B cell (primary cell): ENCODE measurements around the gene NPAP1. TPM values are rescaled to one million over a fixed set of nuclear protein-coding genes. Genes with fewer than 3 reads are reported as not detected.

Experiments
- ATAC-seq: fragments of 200-7000 bp; cut with Tn5 transposase; one replicate; pipeline ENCODE4 v1.10.0; 2021; ENCODE audit warnings: low read depth, mild to moderate bottlenecking, moderate number of reproducible peaks, moderate library complexity
- CTCF ChIA-PET: fragments of 350-600 bp; sonication (Branson Sonifier 250); formaldehyde crosslinking; loops from one replicate; lab custom pipeline; 2021; ENCODE audit warnings: antibody characterized with exemption, inconsistent platforms; lab: Charles Lee
- POLR2A ChIA-PET: fragments of 350-600 bp; sonication (Branson Sonifier 250); formaldehyde crosslinking; loops from one replicate; lab custom pipeline; 2021; ENCODE audit warnings: antibody characterized with exemption; lab: Charles Lee
- DNase-seq: peaks from one replicate; pipeline ENCODE4 v3.0.0; 2013
- H2AFZ ChIP-seq: 2 replicates; pipeline ENCODE4 v1.6.1; 2012; ENCODE audit warnings: mild to moderate bottlenecking, low read depth, low read length; ENCODE audit not compliant: insufficient read depth, poor library complexity, severe bottlenecking
- H3K27ac ChIP-seq, 2 donors: 1 replicate in 1 of 2; 2 replicates in 1 of 2; pipeline ENCODE4 v1.5.1; 2012 to 2013; ENCODE audit warnings: low read length in 2 of 2, mild to moderate bottlenecking in 2 of 2, moderate library complexity in 1 of 2
- H3K27me3 ChIP-seq, 4 experiments: fragments of 200-600 bp in 1 of 4; sonication (generic) in 1 of 4; replicated peaks in 1 of 4; 1 replicate in 2 of 4; 2 replicates in 2 of 4; pipeline versions ENCODE4 v1.6.1 to v1.7.0; 2013 to 2016; ENCODE audit warnings: low read length in 3 of 4, mild to moderate bottlenecking in 2 of 4, mixed read lengths in 1 of 4, moderate library complexity in 1 of 4; ENCODE audit not compliant: insufficient read depth in 4 of 4, control insufficient read depth in 3 of 4; ENCODE audit errors: control extremely low read depth in 1 of 4
- H3K36me3 ChIP-seq, 2 experiments: replicated peaks in 1 of 2; 1 replicate in 1 of 2; 2 replicates in 1 of 2; pipeline versions ENCODE4 v1.6.1 to v1.7.1; 2013; ENCODE audit warnings: low read length in 1 of 2; ENCODE audit not compliant: insufficient read depth in 2 of 2, control insufficient read depth in 1 of 2; ENCODE audit errors: control extremely low read depth in 1 of 2, extremely low read depth in 1 of 2
- H3K4me1 ChIP-seq, 2 donors: fragments of 200-600 bp in 1 of 2; sonication (generic) in 1 of 2; 1 replicate in 1 of 2; 2 replicates in 1 of 2; pipeline versions ENCODE4 v1.5.1 to v1.6.1; 2013 to 2017; ENCODE audit warnings: low read length in 2 of 2; ENCODE audit not compliant: control insufficient read depth in 2 of 2, insufficient read depth in 2 of 2
- H3K4me2 ChIP-seq: replicated peaks from 2 replicates; pipeline ENCODE3; 2012; ENCODE audit warnings: mild to moderate bottlenecking, low read depth, low read length; ENCODE audit not compliant: poor library complexity, severe bottlenecking
- H3K4me3 ChIP-seq, 5 experiments: fragments of 200-600 bp in 1 of 5; sonication (generic) in 1 of 5; 1 replicate in 3 of 5; 2 replicates in 2 of 5; pipeline versions ENCODE4 v1.5.1 to v1.7.0; 2011 to 2016; ENCODE audit warnings: low read length in 4 of 5, mild to moderate bottlenecking in 4 of 5, low read depth in 2 of 5, control low read depth in 1 of 5, moderate library complexity in 1 of 5; ENCODE audit not compliant: insufficient read depth in 1 of 5; ENCODE audit errors: control extremely low read depth in 1 of 5, extremely low read depth in 1 of 5
- H3K79me2 ChIP-seq: fragments of 200-600 bp; sonication (generic); one replicate; pipeline ENCODE4 v1.6.0; 2016; ENCODE audit warnings: low read length; ENCODE audit not compliant: control insufficient read depth, insufficient read depth
- H3K9ac ChIP-seq: fragments of 200-600 bp; sonication (generic); 2 replicates; pipeline ENCODE4 v1.6.1; 2017; ENCODE audit warnings: mild to moderate bottlenecking, low read length, moderate library complexity
- H3K9me3 ChIP-seq, 3 donors: one replicate each; pipeline versions ENCODE4 v1.6.1 to v1.7.1; 2013; ENCODE audit warnings: low read length in 2 of 3; ENCODE audit not compliant: control insufficient read depth in 2 of 3, insufficient read depth in 1 of 3; ENCODE audit errors: control extremely low read depth in 1 of 3
- H4K20me1 ChIP-seq: 2 replicates; pipeline ENCODE4 v1.6.0; 2012; ENCODE audit warnings: mild to moderate bottlenecking, low read length; ENCODE audit not compliant: insufficient read depth, control insufficient read depth, poor library complexity, severe bottlenecking
- H3K27ac Mint-ChIP-seq: one replicate; pipeline ENCODE4 v1.8.0; 2021; ENCODE audit warnings: mixed read lengths
- H3K27me3 Mint-ChIP-seq: one replicate; pipeline ENCODE4 v1.8.0; 2021; ENCODE audit warnings: mixed read lengths
- H3K4me1 Mint-ChIP-seq: one replicate; pipeline ENCODE4 v1.8.0; 2021; ENCODE audit warnings: mixed read lengths
- H3K4me3 Mint-ChIP-seq: one replicate; pipeline ENCODE4 v1.8.0; 2021; ENCODE audit warnings: mixed read lengths
- H3K9me3 Mint-ChIP-seq: one replicate; pipeline ENCODE4 v1.8.0; 2022; ENCODE audit warnings: mixed read lengths; ENCODE audit not compliant: insufficient read depth
- EZH2 ChIP-seq: IDR thresholded peaks from 2 replicates; pipeline ENCODE4 v1.6.1; 2012; ENCODE audit warnings: borderline replicate concordance, low read depth, mild to moderate bottlenecking, moderate library complexity, low read length; ENCODE audit not compliant: insufficient read depth, poor library complexity, severe bottlenecking
- WGBS: methylation state at CpG from one replicate; pipeline ENCODE4 v1.1.5; 2013; ENCODE audit warnings: missing lambda C conversion rate; ENCODE audit not compliant: insufficient coverage; 5-methylcytosine and 5-hydroxymethylcytosine counted together
- intact Hi-C: fragments of 100-400 bp; cut with micrococcal nuclease; formaldehyde crosslinking; loops from one replicate; pipeline ENCODE4 v1.10.0; 2022
- polyA plus RNA-seq: library from polyadenylated mRNA; depleted of rRNA; stranded (reverse); fragments of >200 nt; gene quantifications from 2 replicates; pipeline ENCODE4 v1.2.3, GENCODE V29; 2012
- total RNA-seq, 2 donors: library from RNA; stranded (reverse); fragments of 120-200 nt in 1 of 2; gene quantifications; 1 replicate in 1 of 2; 2 replicates in 1 of 2; pipeline versions ENCODE4 v1.2.3 to v1.2.4, GENCODE V29; 2013 to 2022
- TF ChIP-seq, protein P1 (sequence below): fragments of 200-600 bp; IDR thresholded peaks from one replicate; pipeline ENCODE4 v1.8.0; 2022; ENCODE audit warnings: antibody characterized with exemption, mild to moderate bottlenecking

Gene NPAP1
- total and polyA plus RNA-seq, 2 donors (not counting 1 experiment from before 2014, with no cell fraction given) = not detected

DNA sequence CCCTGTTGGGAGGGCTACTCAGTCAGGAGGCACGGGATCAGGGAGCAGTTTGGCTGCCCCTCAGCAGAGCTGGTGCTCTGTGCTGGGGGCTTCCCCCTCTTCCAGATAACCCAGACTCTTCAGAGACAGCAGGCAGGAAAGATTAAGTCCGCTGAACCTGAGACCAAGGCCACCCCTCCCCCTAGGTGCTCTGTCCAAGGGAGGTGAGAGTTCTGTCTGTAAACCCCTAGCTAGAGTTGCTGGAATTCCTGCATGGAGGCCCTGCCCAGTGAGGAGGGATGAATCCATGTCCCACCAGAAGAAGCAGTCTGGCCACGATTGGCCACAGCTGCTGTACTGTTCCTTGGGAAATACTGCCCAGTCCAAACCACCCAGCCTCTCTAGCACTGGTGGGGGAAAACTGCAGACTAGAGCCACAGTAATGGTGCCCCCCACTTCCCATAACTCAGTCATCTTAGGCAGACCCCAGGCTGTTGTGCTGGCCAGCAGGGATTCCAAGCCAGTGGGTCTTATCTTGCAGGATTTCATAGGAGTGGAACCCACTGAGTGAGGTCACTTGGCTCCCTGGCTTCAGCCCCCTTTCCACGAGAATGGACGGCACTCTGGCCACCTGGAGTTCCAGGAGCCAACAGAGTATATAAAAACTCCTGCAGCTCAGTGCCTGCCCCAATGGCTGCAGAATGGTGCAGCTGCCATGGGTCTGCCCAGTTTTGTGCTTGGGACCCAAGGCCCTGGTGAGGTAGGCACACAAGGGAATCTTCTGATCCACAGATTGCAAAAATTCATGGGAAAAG is 42.9 kb downstream of the NPAP1 start:
- H3K27ac ChIP-seq = no peak overlapping the region

DNA sequence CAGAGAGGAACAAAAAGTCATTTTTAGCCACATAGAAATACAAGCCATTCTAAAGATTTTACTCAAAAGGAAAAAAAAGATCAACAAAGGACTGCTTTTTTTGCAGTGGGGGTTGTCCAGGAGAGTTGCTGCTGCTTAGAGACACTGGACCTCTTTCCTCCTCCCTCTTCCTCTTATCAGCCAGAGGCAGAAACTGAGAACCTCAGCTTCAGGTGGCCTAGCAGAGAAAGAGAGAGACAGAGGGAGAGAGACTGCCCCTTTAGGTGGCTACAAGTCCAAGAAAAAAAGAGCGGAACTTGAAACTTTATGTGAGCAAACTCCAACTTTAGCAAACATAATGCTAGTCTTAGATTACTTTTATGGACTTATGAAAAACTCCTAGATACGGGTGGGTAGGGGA is 54.2 kb downstream of the NPAP1 start:
- H3K36me3 ChIP-seq = no peaks in the 10 kb centered on the region
- TF ChIP-seq EZH2 = no peak
- TF ChIP-seq, protein P1, sequence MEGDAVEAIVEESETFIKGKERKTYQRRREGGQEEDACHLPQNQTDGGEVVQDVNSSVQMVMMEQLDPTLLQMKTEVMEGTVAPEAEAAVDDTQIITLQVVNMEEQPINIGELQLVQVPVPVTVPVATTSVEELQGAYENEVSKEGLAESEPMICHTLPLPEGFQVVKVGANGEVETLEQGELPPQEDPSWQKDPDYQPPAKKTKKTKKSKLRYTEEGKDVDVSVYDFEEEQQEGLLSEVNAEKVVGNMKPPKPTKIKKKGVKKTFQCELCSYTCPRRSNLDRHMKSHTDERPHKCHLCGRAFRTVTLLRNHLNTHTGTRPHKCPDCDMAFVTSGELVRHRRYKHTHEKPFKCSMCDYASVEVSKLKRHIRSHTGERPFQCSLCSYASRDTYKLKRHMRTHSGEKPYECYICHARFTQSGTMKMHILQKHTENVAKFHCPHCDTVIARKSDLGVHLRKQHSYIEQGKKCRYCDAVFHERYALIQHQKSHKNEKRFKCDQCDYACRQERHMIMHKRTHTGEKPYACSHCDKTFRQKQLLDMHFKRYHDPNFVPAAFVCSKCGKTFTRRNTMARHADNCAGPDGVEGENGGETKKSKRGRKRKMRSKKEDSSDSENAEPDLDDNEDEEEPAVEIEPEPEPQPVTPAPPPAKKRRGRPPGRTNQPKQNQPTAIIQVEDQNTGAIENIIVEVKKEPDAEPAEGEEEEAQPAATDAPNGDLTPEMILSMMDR = no peak
- ChIA-PET CTCF (no interaction called here), POLR2A (no interaction called here)
- Mint-ChIP-seq H3K27me3 (no peaks in the 10 kb centered on the region), H3K4me1 (no peaks in the 10 kb centered on the region), H3K27ac (no peak overlapping the region), H3K9me3 (no peaks in the 10 kb centered on the region), H3K4me3 (no peak overlapping the region)
- no peak overlapping the region for H2AFZ ChIP-seq
- H3K27ac ChIP-seq = no peak overlapping the region
- no peak overlapping the region for H3K9ac ChIP-seq
- H3K4me3 ChIP-seq = no peak overlapping the region
- H3K9me3 ChIP-seq = peaks cover 0 to 19% (median 0%) of the 10 kb centered on the region in 3 donors
- WGBS = no CpG with 5 or more reads among the region's 2 CpGs
- no peaks in the 10 kb centered on the region for H4K20me1 ChIP-seq
- intact Hi-C loops = no loop called here
- no peaks in the 10 kb centered on the region for H3K4me1 ChIP-seq
- ATAC-seq = no peak
- no peak for DNase-seq
- H3K79me2 ChIP-seq = no peaks in the 10 kb centered on the region
- H3K27me3 ChIP-seq = no peaks in the 10 kb centered on the region
- H3K4me2 ChIP-seq = no peak overlapping the region

More for the DNA sequence above, 42.9 kb downstream of the NPAP1 start:
- no peak overlapping the region for H2AFZ ChIP-seq
- peaks cover 10% of the 10 kb centered on the region for H3K9me3 Mint-ChIP-seq
- no peak for TF ChIP-seq EZH2
- TF ChIP-seq, protein P1 = no peak
- no peaks in the 10 kb centered on the region for H3K79me2 ChIP-seq
- H3K36me3 ChIP-seq = no peaks in the 10 kb centered on the region
- H3K27me3 Mint-ChIP-seq = no peaks in the 10 kb centered on the region
- ChIA-PET CTCF (no interaction called here), POLR2A (no interaction called here)
- no peak overlapping the region for H3K27ac Mint-ChIP-seq
- no peak for ATAC-seq
- no peaks in the 10 kb centered on the region for H4K20me1 ChIP-seq
- WGBS = 76% methylated on average over 4 of the region's 5 CpGs
- intact Hi-C loops = no loop called here
- H3K9ac ChIP-seq = no peak overlapping the region
- no peaks in the 10 kb centered on the region for H3K27me3 ChIP-seq
- H3K4me1 ChIP-seq = no peaks in the 10 kb centered on the region
- H3K9me3 ChIP-seq = peaks cover 2 to 14% (median 4%) of the 10 kb centered on the region in 3 donors
- no peak overlapping the region for H3K4me2 ChIP-seq
- no peak overlapping the region for H3K4me3 ChIP-seq
- no peaks in the 10 kb centered on the region for H3K4me1 Mint-ChIP-seq
- H3K4me3 Mint-ChIP-seq = no peak overlapping the region
- DNase-seq = no peak
